NCI-H1048 (cell line): ENCODE data around the gene ZKSCAN7.
"Not testable (repeated sequence)": the region's sequence is repeated elsewhere in the genome, so short reads cannot be mapped to it uniquely, and the experiment has no call there.

Experiments used
- DNase-seq: peaks from one replicate; lab custom pipeline; 2025; lab: John Stamatoyannopoulos, UW

The ZKSCAN7 gene

DNA sequence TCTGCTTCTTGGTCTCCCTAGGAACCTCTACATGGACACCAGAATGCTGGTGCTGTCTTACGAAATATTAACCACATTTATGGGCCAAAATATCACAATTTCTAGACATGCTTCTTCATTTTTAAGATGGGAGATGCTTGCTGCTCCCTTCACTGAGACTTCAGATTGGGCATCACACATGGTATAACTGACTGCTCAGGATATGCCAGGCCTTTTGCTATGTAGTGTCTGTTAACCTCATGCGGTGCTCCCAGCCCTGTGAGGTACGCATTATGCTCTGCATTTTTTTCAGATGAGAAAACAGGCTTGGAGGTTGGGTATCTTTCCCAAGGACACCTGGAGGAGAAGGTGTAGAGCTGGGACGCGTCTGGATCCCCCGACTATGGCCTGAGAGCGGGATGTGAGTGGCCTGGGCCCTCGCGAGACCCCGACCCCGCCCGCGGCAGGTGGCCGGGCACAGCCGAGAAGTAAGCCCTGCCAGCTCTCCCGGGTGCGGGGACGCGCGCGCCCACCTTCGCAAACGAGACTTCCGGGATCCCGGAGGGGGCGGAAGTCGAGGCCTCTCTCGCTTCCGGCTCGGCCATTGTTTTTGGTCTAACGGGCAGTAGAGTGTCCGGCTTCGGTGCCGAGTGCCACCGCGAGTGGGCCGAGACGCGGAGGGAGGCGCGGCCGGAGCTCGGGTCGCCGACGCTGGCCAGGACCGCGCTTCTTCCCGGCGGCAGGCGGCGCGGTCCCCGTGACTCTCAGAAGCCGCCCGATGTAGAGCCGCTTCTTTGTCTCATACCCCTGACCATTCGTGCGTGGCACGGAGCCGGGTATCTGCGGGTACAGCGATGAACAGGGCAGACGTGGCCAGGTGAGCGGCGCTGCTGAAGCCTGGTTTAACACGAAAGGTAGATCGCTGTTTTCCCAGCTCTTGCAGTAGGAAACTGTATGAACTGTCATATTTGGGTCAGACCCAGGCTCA is at the start of gene ZKSCAN7:
TSS of gene ZKSCAN7 (plus strand) at position 568 of the 967 bp plus-strand sequence. CDS start 1,855 bp downstream, outside the sequence.
- DNase-seq, result no peak

DNA sequence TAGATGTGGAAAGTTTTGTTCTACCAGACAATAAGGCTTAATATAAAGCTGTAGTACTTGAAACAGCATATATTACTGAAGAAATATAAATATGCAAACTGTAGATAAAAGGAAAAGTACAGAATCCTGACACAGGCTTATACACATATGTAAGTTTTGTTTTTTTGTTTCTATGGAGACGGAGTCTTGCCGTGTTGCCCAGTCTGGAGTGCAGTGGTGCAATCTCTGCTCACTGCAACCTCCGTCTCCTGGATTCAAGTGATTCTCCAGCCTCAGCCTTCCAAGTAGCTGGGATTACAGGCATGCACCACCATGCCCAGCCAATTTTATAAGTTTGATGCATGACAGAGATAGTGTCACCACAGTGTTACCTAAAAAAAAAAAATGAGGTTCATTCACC is 48.4 kb upstream of the ZKSCAN7 start:
- no peak for DNase-seq

DNA sequence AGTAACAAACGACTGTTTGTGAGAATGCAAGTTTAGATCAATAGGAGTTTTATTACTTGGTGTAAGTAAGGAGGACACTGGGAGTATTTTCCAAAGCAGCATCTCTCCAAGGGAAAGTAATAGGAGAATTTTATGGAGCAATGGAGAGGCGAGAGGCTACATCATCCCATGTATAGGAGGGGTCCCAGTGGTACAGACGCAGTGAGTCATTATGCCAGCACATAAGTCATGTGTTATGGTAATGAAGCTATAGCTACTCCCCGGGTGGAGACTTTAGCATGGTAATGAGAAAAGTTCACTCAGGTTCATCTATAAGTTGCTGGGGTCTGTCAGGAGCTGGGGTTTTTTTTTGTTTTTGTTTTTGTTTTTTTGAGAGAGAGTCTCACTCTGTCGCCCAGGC is 48.0 kb upstream of the ZKSCAN7 start:
- no peak for DNase-seq

DNA sequence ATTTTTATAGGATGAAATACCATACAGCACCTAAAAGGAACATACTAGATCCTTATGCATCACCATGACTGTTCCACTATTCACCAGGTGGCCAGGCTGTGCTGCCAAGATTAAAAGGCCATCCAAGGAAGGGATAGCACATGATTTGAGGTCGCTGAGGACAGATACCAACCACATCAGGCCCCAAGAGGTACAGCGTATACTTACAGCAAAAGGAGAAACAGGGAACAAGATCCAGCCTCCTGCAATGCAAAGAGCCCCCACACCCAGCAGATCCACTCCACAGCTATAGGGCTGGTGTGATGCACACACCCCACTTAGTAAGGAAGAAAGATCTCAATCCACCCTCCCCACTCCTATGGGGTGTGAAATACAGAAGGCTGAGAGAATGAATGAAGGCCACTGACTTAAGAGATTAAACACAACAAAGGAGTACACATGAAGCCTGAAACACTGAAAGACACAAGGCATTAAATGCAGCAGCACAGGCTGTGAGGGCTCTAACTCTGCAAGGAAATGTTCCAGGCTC is 45.5 kb upstream of the ZKSCAN7 start:
- DNase-seq, result no peak

DNA sequence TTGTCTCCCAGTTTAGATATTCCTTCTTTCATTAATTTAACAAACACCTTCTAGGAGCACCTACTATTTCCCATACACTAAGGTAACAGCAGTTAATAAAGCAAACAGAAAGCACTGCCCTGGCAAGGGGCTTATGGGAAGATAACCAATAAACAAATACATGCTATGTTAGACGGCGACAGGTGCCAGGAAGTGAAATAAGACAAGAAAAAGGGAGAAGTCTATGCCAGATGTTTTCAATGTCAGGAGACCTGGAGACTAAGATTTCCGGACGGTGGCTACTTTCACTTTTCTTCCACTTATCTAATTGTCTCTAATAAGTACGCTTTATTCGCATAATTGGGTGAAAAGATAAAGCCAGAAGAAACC is 45.0 kb upstream of the ZKSCAN7 start:
- DNase-seq, result no peak

DNA sequence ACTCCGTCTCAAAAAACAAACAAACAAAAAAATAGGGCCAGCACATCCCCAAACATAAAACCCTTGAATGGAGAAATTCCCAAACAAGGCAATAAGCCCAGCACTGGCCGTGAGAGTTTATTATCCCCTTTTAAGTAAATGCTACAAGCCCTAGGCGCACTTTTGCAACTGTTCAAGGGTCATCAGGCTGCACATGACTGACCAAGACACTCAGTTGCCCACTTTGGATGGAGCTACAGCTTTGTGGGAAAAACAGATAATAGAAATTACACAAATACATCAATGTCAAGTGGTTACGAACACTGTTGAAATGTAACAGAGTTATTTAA is 43.8 kb upstream of the ZKSCAN7 start:
- no peak for DNase-seq

DNA sequence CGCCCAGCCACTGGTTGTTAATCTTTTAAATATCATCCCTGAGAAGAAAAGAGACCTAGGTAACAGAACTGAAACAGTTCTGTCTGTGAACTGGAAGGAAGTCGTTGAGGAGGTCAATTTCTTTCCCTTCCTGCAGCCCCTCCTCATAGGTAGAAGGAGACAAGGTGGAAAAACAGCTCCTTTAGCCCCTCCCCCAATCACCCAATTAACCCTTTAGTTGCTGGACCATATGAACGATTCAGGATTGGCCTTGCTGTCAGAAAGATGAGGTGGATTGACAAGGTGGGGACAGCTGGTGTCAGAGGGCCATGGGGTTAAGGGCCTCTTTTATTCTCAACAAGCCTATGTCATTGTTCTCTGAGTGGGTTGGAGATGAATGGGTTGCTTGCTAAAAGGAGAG is 41.5 kb upstream of the ZKSCAN7 start:
- DNase-seq, result no peak

DNA sequence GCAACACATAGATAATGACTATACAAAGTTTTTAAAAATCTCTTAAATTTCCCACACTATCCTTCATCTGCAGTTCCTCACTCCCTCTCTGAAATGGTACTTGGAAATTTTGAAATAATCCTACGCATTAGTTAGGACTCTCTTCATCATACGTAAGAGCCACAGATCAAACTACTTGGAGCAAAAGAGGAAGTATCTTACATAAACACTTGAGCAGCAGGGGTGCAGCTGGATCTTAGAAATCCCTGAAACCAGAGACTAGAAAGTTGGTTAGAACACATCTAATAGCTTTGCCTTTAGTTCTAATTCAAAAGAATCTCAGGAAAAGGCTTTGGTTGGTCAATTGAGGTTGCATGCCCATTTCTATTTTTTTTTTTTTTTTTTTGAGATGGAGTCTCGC is 38.8 kb upstream of the ZKSCAN7 start:
- no peak for DNase-seq

DNA sequence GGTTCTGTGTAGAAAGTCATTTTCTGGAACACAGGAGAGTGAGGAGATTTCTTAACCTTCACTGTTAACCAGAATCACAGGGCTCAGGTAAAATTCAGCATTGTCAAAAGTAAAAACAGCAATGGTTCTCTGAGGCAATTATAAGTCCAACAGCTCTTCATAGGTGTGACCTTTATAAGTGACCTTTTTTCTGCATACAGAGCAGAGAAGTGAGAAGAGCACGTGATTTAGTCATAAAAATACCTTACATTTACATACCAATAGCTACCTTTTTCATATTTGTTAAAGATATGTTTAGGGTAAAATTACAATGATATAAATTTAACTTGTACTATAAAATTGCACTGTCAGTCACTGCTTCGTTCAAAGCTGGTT is 36.2 kb upstream of the ZKSCAN7 start:
- no peak for DNase-seq

DNA sequence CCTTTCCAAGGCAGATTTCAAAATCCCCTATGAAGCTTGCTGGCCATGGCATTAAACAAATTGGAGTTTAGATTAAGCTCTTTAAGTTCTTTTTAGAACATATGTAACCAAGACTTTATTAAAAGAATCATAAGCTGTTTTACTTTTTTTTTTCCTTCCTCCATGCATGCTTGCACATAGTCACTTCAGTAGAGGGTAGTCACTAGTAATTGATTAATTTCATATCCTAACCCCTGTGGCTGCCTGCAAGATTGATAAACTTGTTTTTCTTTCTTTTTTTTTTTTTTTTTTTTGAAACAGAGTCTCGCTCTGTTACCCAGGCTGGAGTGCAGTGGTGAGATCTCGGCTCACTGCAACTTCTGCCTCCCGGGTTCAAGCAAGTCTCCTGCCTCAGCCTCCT is 33.3 kb upstream of the ZKSCAN7 start:
- DNase-seq, result no peak

DNA sequence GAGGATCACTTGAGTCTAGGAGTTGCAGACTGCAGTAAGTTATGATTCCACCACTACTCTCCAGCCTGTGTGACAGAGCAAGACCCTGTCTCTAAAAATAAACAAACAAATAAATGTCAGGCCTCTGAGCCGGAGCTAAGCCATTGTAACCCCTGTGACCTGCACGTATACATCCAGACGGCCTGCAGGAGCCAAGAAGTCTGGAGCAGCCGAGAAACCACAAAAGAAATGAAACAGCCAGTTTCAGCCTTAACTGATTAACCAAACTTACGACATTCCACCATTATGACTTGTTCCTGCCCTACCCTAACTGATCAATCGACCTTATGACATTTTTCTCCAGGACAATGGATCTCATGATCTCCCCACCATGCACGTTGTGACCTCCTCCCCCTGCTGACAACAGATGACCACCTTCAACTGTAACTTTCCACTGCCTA is 32.5 kb upstream of the ZKSCAN7 start:
- DNase-seq, result no peak

DNA sequence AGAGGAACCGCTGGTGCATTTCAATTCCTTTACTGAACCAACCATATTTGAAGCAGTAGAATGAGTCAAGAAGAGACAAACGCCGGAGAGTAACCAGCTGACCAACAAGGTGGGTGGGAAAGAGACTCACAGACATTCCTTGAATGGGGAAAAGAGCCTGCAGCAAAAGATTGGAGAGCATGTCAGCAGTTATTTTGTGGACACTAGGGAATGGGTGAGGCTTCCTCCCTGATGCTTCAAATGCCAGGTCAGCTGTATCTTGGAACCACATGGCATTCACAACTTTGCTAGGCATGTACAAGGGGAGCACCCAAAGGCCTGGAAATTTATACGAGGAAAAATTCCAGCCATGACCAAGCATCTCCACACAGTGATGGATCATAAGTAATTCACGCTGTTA is 29.9 kb upstream of the ZKSCAN7 start:
- DNase-seq, result no peak

DNA sequence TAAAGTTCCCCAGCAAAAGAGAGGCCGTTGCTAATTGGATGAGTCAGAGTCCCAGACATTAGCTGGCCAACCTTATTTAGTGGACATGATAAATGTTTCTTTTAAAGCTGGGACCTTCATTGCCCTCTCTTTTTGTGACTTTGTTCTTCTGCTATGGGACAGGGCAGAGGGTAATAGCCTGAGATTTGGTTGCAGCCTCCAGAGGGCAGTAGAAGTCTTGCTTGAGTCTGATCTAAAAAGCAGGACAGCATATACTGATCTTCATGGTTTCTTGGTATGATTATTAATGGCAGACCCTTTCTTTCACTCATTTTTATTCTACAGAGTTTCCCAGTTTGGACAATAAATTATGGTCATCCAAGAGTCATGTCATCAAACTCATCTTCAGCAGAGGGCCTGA is 25.1 kb upstream of the ZKSCAN7 start:
- no peak for DNase-seq

DNA sequence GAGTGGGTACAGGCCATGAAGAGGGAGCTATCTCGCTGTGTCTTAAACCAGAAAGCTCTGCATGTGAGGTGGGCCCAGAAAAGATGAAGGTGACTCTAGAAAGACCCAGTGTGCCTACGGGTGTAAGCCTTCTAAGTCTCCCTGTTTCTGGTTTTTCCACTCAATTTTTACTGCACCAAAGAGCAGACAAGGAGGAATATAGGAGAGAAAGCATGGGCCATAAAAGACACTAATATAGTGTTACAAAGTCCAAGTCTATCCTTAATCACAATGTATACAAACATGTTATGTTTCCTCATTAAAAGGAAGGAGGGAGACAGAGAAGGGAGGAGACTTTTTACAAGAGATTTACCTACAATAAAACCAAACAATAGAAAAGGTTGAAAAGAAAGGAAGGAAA is 24.1 kb upstream of the ZKSCAN7 start:
- DNase-seq, result no peak

DNA sequence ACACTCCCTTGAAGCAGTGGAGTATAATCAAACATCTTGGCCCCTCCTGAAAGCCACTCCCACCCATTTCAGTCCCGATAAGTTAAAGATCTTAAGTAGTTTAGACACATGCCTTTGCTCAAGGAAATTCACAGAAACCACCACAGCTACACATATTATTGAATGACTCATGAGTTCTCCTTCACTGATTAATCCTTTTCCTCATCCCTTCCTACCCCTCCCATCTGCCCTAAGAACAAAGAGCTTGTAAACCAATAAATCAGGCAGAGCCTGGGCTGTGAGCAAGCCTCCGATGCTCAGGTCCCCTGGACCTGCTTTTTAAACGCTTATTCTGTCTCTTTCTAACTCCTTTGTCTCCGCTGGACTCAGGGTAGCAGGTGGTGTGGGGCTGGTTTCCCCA is 20.3 kb upstream of the ZKSCAN7 start:
- not testable (repeated sequence) for DNase-seq

DNA sequence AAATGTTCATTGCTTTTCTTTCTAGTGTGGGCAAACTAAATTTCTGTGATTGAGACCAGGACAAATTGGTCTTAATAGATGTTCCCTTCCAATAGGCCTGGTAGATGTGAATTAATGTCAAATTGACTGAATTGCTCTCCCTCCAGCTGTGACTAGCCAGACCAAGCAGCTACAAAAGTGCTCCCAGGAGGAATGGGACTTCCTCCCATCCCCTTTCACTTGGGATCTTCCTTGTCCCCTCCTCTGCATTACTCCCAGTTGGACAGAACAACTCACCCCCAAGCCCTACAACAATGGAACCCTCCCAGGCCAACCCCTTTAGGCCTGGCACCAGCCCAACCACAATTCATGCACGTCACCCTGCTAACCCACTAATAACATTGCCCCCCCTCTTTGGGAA is 19.6 kb upstream of the ZKSCAN7 start:
- DNase-seq, result no peak

DNA sequence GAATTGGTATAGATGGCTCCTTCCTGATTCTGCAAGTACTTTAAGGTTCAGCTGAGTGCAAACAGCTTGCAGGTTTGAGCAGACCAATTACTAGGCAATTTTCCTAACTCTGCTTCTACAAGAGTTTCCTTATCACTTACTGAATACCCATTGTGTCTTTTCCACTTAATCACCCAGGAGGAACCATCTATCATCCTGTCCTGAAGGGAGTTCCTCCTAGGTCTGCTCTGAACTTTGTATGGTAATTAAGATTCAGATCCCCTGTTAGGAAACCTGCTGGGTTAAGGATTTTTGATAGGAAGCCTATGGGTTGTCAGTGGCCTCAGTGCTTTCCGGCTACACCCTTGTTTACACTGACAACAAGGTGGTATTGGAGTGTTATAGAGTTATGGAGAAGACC is 10.2 kb upstream of the ZKSCAN7 start:
- DNase-seq, result not testable (repeated sequence)

DNA sequence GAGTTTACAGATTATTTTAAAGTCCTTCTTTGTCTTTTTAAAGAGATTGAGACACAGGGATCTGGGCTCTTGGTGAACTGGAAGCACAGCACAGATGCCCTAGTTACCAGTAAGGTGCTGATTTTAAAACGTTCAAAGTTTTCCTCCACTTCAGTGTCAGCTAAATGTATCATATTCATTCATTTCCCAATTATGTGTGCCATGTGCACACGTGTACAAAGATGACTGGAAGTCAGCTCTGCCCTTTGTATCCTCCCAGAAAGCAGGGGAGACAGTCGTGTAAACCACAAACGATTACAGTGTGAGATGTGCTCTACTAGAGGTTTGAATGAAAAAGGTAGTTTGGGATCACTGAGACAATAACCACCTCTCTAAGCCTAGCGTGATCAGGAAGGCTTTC is 730 bp downstream of the ZKSCAN7 start:
- no peak for DNase-seq

DNA sequence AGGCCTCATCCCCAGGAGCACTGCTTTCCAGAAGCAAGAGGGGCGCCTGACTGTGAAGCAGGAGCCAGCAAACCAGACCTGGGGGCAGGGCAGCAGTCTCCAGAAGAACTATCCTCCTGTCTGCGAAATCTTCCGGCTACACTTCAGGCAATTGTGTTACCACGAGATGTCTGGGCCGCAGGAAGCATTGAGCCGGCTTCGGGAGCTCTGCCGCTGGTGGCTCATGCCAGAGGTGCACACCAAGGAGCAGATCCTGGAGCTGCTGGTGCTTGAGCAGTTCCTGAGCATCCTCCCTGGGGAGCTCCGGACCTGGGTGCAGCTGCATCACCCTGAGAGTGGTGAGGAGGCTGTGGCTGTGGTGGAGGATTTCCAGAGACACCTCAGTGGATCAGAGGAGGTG is 2.1 kb downstream of the ZKSCAN7 start:
- no peak for DNase-seq

DNA sequence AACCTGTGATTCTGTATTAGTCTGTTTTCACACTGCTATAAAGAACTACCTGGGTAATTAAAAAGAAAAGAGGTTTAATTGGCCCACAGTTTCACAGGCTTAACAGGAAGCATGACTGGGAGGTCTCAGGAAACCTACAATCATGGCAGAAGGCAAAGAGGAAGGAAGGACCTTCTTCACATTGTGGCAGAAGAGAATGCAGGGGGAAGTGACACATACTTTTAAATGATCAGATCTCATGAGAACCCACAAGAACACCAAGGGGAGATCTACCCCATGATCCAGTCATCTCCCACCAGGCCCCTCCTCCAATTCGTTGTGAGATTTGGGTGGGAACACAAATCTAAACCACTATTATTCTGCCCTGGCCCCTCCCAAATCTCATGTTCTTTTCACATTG is 6.1 kb downstream of the ZKSCAN7 start:
- DNase-seq, result no peak

DNA sequence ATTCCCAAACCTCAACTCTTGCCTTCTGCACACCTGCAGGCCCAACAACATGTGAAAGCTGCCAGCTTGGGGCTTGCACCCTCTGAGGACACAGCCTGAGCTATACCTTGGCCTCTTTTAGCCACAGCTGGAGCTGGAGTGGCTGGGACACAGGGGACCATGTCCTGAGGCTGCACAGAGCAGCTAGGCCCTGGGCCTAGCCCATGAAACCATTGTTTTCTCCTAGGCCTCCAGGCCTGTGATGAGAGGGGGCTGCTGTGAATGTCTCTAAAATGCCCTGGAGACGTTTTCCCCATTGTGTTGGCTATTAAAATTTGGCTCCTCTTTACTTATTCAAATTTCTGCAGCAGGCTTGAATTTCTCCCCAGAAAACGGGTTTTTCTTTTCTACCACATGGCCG is 7.2 kb downstream of the ZKSCAN7 start:
- no peak for DNase-seq

DNA sequence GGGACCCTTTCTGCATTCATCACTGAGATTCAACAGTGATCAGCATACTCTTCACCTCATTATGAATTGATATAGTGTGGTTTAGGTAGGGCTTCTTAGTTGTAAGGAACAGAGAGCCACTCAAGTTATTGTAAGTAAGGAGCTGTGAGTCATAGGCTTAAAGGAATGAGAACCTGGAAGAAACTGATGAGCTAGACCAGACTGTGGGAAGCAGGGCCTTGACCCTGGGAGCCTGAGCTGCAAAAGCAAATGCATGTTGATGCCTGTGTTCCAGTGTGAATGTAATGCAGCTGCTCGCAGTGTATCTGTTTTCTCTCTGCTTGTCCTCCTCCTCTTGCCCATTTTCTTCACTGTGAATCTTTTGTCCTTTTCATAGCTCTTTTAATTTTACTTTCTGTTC is 13.6 kb downstream of the ZKSCAN7 start:
- DNase-seq, result no peak

DNA sequence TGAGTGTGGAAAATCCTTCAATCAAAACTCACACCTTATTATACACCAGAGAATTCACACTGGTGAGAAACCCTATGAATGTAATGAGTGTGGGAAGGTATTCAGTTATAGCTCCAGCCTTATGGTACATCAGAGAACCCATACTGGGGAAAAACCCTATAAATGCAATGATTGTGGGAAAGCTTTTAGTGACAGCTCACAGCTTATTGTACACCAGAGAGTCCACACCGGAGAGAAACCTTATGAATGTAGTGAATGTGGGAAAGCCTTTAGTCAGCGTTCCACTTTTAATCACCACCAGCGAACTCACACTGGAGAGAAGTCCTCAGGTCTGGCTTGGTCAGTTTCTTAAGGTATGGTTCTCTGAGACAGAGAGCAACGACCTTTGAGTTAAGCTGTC is 16.0 kb downstream of the ZKSCAN7 start:
- no peak for DNase-seq

DNA sequence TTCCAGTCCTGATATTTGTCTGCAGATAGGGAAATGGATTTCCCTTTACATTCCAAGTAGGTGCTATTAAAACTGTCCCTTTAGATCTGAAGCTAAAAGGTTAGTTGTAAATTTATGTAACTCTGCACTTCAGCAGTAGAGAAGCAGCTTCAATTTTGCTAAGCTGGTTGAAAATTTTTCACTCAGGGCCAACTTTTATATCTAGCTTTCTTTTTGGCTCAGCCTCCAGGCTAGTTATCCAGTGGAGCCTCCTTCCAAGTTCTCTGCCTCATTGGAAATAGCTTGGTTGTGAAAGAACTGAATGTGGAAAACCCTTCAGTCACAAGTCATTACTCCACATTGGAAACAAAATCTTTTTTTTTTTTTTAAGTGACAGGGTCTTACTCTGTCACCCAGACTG is 21.6 kb downstream of the ZKSCAN7 start:
- no peak for DNase-seq
